HG03139 (cell line): ENCODE data around the gene IL13.

Experiments used
- ATAC-seq: cut with Tn5 transposase; IDR thresholded peaks from one replicate; pipeline ENCODE4 v1.9.1; 2021; ENCODE audit not compliant: unreplicated experiment

The IL13 gene

GRCh38 chr5:132655821-132656773, 1.9 kb upstream of the IL13 start:
- no peak for ATAC-seq

GRCh38 chr5:132656774-132657355, 1.1 kb upstream of the IL13 start:
- no peak for ATAC-seq

GRCh38 chr5:132658381-132659302, 669 bp downstream of the IL13 start:
- no peak for ATAC-seq

- no peak for ATAC-seq
These were observed 1.9 kb downstream of the IL13 start for GRCh38 chr5:132659598-132660493.

- ATAC-seq = no peak
These were observed 3.4 kb downstream of the IL13 start for GRCh38 chr5:132661231-132662003.

- no peak for ATAC-seq
These were observed 4.0 kb downstream of the IL13 start for GRCh38 chr5:132662004-132662401.

- peak; percentile 50 for ATAC-seq
These were observed 5.2 kb downstream of the IL13 start for GRCh38 chr5:132662925-132663770.

GRCh38 chr5:132663771-132664695, 6.1 kb downstream of the IL13 start:
- ATAC-seq = peak; percentile 36

GRCh38 chr5:132664696-132665209, 6.8 kb downstream of the IL13 start:
- no peak for ATAC-seq

- no peak for ATAC-seq
These were observed 7.7 kb downstream of the IL13 start for GRCh38 chr5:132665574-132666080.

GRCh38 chr5:132666310-132667123, 8.5 kb downstream of the IL13 start:
- ATAC-seq = no peak

- no peak for ATAC-seq
These were observed 9.3 kb downstream of the IL13 start for GRCh38 chr5:132667309-132667708.

GRCh38 chr5:132667761-132668705, 10.1 kb downstream of the IL13 start:
- no peak for ATAC-seq

GRCh38 chr5:132668706-132669454, 10.9 kb downstream of the IL13 start:
- ATAC-seq = no peak

GRCh38 chr5:132669455-132669820, 11.5 kb downstream of the IL13 start:
- ATAC-seq = no peak
